Measurements from ENCODE around the gene GIGYF2. TPM values are rescaled to one million over a fixed set of nuclear protein-coding genes. Genes with fewer than 3 reads are reported as not detected.
A peak's percentile ranks its signal among the peaks of the same experiment; 100 is the strongest.

Gene GIGYF2
- total and polyA plus RNA-seq, 2 of the 4 experiments (the other 2 are of a cell fraction): 14.7 to 66.0 TPM

DNA sequence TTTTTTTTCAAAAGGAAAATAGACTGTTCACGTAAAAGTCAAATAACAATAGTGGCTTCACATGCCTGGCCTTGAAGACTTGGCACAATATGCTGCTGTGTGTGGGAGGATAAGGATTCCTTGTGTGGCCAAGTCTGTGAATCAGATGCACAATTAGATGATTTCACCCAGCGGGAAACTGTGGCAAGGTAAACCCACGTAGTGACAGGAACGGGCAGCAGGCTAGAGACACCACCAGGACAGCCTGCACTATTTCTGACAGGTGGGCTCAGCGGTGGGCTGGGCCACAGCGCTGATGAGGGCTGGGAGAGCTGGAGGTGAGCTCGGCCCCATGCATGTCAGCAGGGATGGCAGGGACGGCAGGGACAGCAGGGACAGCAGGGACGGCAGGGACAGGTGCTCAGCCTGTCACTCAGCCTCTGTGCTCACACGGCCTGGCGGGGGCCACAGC, 194.5 kb downstream of the GIGYF2 start:
- in situ Hi-C loops (cut with MboI; ENCODE audit: low sequenced_read_pairs): no loop called here
- Histone ChIP-seq H3K27ac (ENCODE audit: insufficient read depth, low read length) (no peak overlapping the region), H3K4me3 (ENCODE audit: insufficient read depth, low read depth, low read length) (no peak overlapping the region), H4K20me1 (ENCODE audit: insufficient read depth, low read length) (no peaks in the 10 kb centered on the region), H3K56ac (ENCODE audit: extremely low read depth, insufficient read depth, low read length) (no peak overlapping the region), H3K79me1 (ENCODE audit: low read depth in 1 of 2, low read length in 2 of 2) (no peaks in the 10 kb centered on the region), H2BK120ac (ENCODE audit: low read depth, low read length) (no peak overlapping the region), H2AFZ (replicated peaks; ENCODE audit: low read length, poor library complexity) (no peak overlapping the region), H3K36me3 (ENCODE audit: control insufficient read depth, insufficient read depth, low read length) (no peaks in the 10 kb centered on the region), H3K9me3 (ENCODE audit: control insufficient read depth, insufficient read depth, low read length) (no peaks in the 10 kb centered on the region), H2BK15ac (ENCODE audit: low read depth, low read length) (no peak overlapping the region), H3K18ac (ENCODE audit: low read depth, low read length) (no peak overlapping the region), H2AK5ac (ENCODE audit: low read depth, low read length) (no peak overlapping the region), H2AK9ac (replicated peaks; ENCODE audit: low read depth, low read length, poor library complexity) (no peak overlapping the region), H3K4me2 (ENCODE audit: low read depth, low read length) (no peak overlapping the region), H2BK5ac (ENCODE audit: low read depth, low read length, poor library complexity, severe bottlenecking) (no peak overlapping the region), H3K27me3 (ENCODE audit: control insufficient read depth, insufficient read depth, low read length) (no peaks in the 10 kb centered on the region; the same call in 1 of the 2 replicates), H3K4me1 (ENCODE audit: control insufficient read depth, insufficient read depth, low read length) (peaks cover 1% of the 10 kb centered on the region; the same call in 1 of the 2 replicates), H3K9me1 (ENCODE audit: insufficient read depth, low read length) (peaks cover 6% of the 10 kb centered on the region; the same call in 1 of the 2 replicates), H4K91ac (ENCODE audit: insufficient read depth, low read depth, low read length) (no peak overlapping the region), H3K4ac (ENCODE audit: low read depth, low read length) (no peak overlapping the region; the same call in 1 of the 2 replicates), H3K9ac (ENCODE audit: low read depth, low read length) (no peak overlapping the region), H4K5ac (ENCODE audit: low read depth, low read length) (no peak overlapping the region), H3K23ac (ENCODE audit: low read depth, low read length) (no peak overlapping the region), H2BK20ac (ENCODE audit: low read depth, low read length) (no peak overlapping the region), H3K14ac (replicated peaks; ENCODE audit: low read depth, low read length) (no peak overlapping the region), H4K8ac (ENCODE audit: low read depth in 2 of 2, low read length in 2 of 2) (no peak overlapping the region)
- DNase-seq (peak; percentile 72), ATAC-seq (ENCODE audit: low read depth) (peak; percentile 21; the same call in 1 of the 2 replicates)
- intact Hi-C loops (cut with micrococcal nuclease): no loop called here
- BruUV-seq (replicated peaks): no TSS peak
- ChIA-PET CTCF (no interaction called here), POLR2A (ENCODE audit: unreplicated experiment) (no interaction called here)
- TF ChIP-seq MAFK (IDR thresholded peaks at IDR 0.05; ENCODE audit: low read depth, low read length) (no peak), CEBPB (IDR thresholded peaks at IDR 0.05; ENCODE audit: low read depth, low read length) (no peak)
- dilution Hi-C loops (cut with HindIII; ENCODE audit: low sequenced_read_pairs, unreplicated experiment): no loop called here
- 82% methylated on average over 4 of the region's 11 CpGs; no CpG with 5 or more reads in 1 of the 2 experiments for WGBS, 2 experiments (ENCODE audit: extremely low coverage in 2 of 2, insufficient read length in 1 of 2)

Data from IMR-90 (cell line).